ENCODE data around the gene KCNH2. TPM values are rescaled to one million over a fixed set of nuclear protein-coding genes. Genes with fewer than 3 reads are reported as not detected.

KCNH2 gene
- total and polyA plus RNA-seq, 2 donors (not counting 1 experiment from before 2014, with no cell fraction given): 0.86 to 2.7 TPM

- CTCF ChIA-PET: interaction anchor here (0.6 to 2.0 kb wide), 4 partner anchors 10 to 203 kb away, joined by 3 to 11 read pairs (median 3); no protein-coding TSS in a partner anchor
- intact Hi-C loops (cut with micrococcal nuclease): no loop called here
- no peak overlapping the region for H3K27ac Mint-ChIP-seq
- Histone ChIP-seq H2AFZ (ENCODE audit: insufficient read depth, low read depth, low read length, poor library complexity, severe bottlenecking) (no peak overlapping the region), H3K9ac (ENCODE audit: low read length) (no peak overlapping the region), H3K36me3 (replicated peaks in 1 of 2; ENCODE audit: control extremely low read depth in 1 of 2, control insufficient read depth in 1 of 2, extremely low read depth in 1 of 2, insufficient read depth in 2 of 2, low read length in 1 of 2) (no peaks in the 10 kb centered on the region), H3K4me1 (ENCODE audit: control insufficient read depth in 2 of 2, insufficient read depth in 2 of 2, low read length in 2 of 2) (peaks cover 3 to 14% of the 10 kb centered on the region in 2 donors), H4K20me1 (ENCODE audit: control insufficient read depth, insufficient read depth, low read length, poor library complexity, severe bottlenecking) (no peaks in the 10 kb centered on the region), H3K27me3 (replicated peaks in 1 of 4; ENCODE audit: control extremely low read depth in 1 of 4, control insufficient read depth in 3 of 4, insufficient read depth in 4 of 4, low read length in 3 of 4) (peaks cover 0 to 14% (median 6%) of the 10 kb centered on the region in 4 experiments), H3K79me2 (ENCODE audit: control insufficient read depth, insufficient read depth, low read length) (no peaks in the 10 kb centered on the region), H3K9me3 (ENCODE audit: control extremely low read depth in 1 of 3, control insufficient read depth in 2 of 3, insufficient read depth in 1 of 3, low read length in 2 of 3) (peaks cover 0 to 3% (median 0%) of the 10 kb centered on the region in 3 donors), H3K4me2 (replicated peaks; ENCODE audit: low read depth, low read length, poor library complexity, severe bottlenecking) (no peak overlapping the region), H3K4me3 (ENCODE audit: control extremely low read depth in 1 of 5, extremely low read depth in 1 of 5, insufficient read depth in 1 of 5, low read depth in 2 of 5, low read length in 4 of 5) (no peak overlapping the region), H3K27ac (ENCODE audit: low read length in 2 of 2) (no peak overlapping the region)
- H3K9me3 Mint-ChIP-seq (ENCODE audit: insufficient read depth): no peaks in the 10 kb centered on the region
- peaks cover 33% of the 10 kb centered on the region for H3K27me3 Mint-ChIP-seq
- H3K4me1 Mint-ChIP-seq: peaks cover 4% of the 10 kb centered on the region
- ATAC-seq (ENCODE audit: low read depth) (no peak), DNase-seq (no peak)
- H3K4me3 Mint-ChIP-seq: no peak overlapping the region
- no peak for TF ChIP-seq EZH2 (IDR thresholded peaks at IDR 0.05; ENCODE audit: borderline replicate concordance, insufficient read depth, low read depth, low read length, poor library complexity, severe bottlenecking)
- TF ChIP-seq CTCF (IDR thresholded peaks at IDR 0.05): no peak
- WGBS (ENCODE audit: insufficient coverage): no CpG with 5 or more reads among the region's 2 CpGs
- POLR2A ChIA-PET: no interaction called here
Observed at GRCh38 chr7:150908173-150908572, 69.9 kb downstream of the KCNH2 start.

- no peak overlapping the region for H3K27ac Mint-ChIP-seq
- ChIA-PET CTCF (interaction anchor here (1.2 kb wide), 1 partner anchor 206 kb away, joined by 3 read pairs; no protein-coding TSS in a partner anchor), POLR2A (no interaction called here)
- H4K20me1 ChIP-seq (ENCODE audit: control insufficient read depth, insufficient read depth, low read length, poor library complexity, severe bottlenecking): no peaks in the 10 kb centered on the region
- DNase-seq (no peak), ATAC-seq (ENCODE audit: low read depth) (no peak)
- peaks cover 0 to 22% (median 8%) of the 10 kb centered on the region in 4 experiments for H3K27me3 ChIP-seq (replicated peaks in 1 of 4; ENCODE audit: control extremely low read depth in 1 of 4, control insufficient read depth in 3 of 4, insufficient read depth in 4 of 4, low read length in 3 of 4)
- H3K4me1 ChIP-seq (ENCODE audit: control insufficient read depth in 2 of 2, insufficient read depth in 2 of 2, low read length in 2 of 2): peaks cover 3 to 29% of the 10 kb centered on the region in 2 donors
- H3K27me3 Mint-ChIP-seq: peaks cover 55% of the 10 kb centered on the region
- peaks cover 0 to 3% (median 0%) of the 10 kb centered on the region in 3 donors for H3K9me3 ChIP-seq (ENCODE audit: control extremely low read depth in 1 of 3, control insufficient read depth in 2 of 3, insufficient read depth in 1 of 3, low read length in 2 of 3)
- intact Hi-C loops (cut with micrococcal nuclease): no loop called here
- no peaks in the 10 kb centered on the region for H3K9me3 Mint-ChIP-seq (ENCODE audit: insufficient read depth)
- H3K4me3 ChIP-seq (ENCODE audit: control extremely low read depth in 1 of 5, extremely low read depth in 1 of 5, insufficient read depth in 1 of 5, low read depth in 2 of 5, low read length in 4 of 5): no peak overlapping the region
- no peak overlapping the region for H3K9ac ChIP-seq (ENCODE audit: low read length)
- TF ChIP-seq EZH2 (IDR thresholded peaks at IDR 0.05; ENCODE audit: borderline replicate concordance, insufficient read depth, low read depth, low read length, poor library complexity, severe bottlenecking) (no peak), CTCF (IDR thresholded peaks at IDR 0.05) (no peak)
- no peaks in the 10 kb centered on the region for H3K79me2 ChIP-seq (ENCODE audit: control insufficient read depth, insufficient read depth, low read length)
- H3K4me3 Mint-ChIP-seq: no peak overlapping the region
- 100% methylated on average over 1 of the region's 6 CpGs for WGBS (ENCODE audit: insufficient coverage)
- no peak overlapping the region for H3K27ac ChIP-seq (ENCODE audit: low read length in 2 of 2)
- no peaks in the 10 kb centered on the region for H3K36me3 ChIP-seq (replicated peaks in 1 of 2; ENCODE audit: control extremely low read depth in 1 of 2, control insufficient read depth in 1 of 2, extremely low read depth in 1 of 2, insufficient read depth in 2 of 2, low read length in 1 of 2)
- H3K4me2 ChIP-seq (replicated peaks; ENCODE audit: low read depth, low read length, poor library complexity, severe bottlenecking): no peak overlapping the region
- H2AFZ ChIP-seq (ENCODE audit: insufficient read depth, low read depth, low read length, poor library complexity, severe bottlenecking): no peak overlapping the region
- peaks cover 11% of the 10 kb centered on the region for H3K4me1 Mint-ChIP-seq
Observed at GRCh38 chr7:150904011-150904909, 73.9 kb downstream of the KCNH2 start.
